Measurements from ENCODE around the gene TMEM62.
A peak's percentile ranks its signal among the peaks of the same experiment; 100 is the strongest.

The TMEM62 gene

DNA sequence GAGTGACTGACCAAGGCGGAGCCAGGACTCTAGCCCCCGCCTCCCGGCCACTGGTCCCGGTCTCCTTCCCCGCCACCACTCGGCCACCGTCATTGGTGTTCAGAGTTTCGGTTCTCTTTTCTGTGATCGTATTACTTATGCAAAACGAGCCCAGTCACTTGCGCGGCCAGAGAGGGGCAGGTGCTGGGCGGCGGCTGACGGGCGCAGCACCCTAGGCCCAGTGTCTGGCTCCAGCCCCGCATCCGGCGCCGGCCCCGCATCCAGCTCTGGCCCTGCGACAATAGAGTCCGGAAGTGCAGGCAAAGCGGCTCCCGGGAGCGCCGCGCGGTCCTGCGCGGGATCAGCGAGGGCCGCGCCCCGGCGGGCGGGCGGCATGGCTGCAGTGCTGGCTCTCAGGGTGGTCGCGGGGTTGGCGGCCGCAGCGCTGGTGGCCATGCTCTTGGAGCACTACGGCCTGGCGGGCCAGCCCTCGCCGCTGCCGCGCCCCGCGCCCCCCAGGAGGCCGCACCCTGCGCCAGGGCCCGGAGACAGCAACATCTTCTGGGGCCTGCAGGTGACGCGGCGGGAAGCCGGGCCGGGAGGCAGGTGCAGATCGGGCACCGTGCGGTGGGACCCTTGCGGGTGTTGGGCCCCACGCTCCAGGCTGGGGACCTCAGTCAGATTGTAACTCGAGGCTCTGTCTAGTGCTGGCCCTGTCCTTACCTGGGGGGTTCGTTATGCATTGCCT, at the start of gene TMEM62:
Gene TMEM62 (plus strand): TSS at position 157 of the 727 bp plus-strand sequence. CDS start 217 bp downstream, at position 374.
- DNase-seq: peak; percentile 49

DNA sequence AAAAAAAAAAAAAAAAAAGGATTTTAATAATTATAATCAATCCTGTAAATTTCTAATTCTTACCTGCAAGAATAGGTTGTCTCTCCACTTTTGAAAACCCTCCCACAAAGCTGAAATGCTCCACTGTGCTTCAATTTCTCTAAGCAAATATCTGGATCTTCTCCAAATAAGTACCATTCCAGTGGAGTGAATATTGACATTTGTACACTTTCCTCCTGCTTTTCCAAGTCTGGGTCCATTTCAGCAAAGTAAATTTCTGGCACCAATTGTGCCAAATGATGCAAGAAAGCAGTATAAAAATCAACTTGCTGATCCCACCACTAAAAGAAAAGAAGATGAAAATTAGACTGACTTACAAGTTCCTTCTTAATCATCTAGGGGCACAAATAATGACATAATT, 47.5 kb upstream of the TMEM62 start:
- DNase-seq: no peak

DNA sequence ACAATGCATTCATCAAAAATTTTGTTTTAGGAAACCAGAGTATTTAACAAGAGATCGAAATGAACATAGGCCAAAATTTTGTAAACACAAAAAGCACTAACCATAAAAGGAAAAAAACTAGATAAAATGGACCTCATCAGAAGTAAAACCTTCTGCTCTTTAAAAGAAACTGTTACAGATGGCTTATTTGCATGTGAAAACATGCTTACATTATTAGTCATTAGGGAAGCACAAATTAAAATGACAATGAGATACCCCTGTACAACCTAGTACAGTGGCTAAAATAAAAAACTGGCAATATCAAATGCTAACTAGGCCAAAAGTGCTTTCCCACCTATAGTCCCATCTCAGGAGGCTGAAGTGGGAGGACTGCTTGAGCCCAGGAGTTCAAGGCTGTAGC, 46.8 kb upstream of the TMEM62 start:
- peak; percentile 36 for DNase-seq

DNA sequence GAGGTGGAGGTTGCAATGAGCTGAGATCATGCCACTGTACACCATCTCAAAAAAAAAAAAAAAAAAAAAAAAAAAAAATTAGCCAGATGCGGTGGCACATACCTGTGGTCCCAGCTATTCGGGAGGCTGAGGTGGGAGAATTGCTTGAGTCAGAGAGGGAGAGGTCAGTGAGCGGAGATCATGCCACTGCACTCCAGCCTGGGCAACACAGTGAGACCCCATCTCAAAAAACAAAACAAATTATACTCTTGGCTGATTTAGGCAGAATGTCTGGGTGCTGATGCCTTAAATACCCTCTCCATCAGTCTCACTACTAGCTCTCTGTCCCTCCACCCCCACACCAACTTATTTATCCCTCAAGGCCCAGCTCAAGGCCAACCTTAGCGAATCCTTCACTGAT, 41.5 kb upstream of the TMEM62 start:
- DNase-seq: no peak

DNA sequence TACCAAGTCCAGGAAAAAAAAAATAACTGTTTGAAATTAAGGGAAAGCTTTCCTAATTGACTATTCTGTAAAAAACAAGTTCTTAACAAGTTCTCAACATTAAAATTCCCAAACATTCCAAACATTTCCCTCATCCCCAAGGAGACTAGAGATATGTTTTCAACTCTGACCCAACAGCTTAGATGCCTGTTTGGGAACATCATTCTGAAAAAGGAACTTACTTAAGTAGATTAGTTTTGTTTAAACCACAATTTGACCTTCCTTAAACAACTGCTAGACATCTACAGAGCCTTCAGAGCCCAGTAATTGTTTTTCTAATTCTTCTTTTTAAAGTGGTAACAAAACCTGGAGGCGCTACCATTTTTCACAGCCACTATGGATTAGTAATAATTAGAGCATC, 40.4 kb upstream of the TMEM62 start:
- peak; percentile 68 for DNase-seq

DNA sequence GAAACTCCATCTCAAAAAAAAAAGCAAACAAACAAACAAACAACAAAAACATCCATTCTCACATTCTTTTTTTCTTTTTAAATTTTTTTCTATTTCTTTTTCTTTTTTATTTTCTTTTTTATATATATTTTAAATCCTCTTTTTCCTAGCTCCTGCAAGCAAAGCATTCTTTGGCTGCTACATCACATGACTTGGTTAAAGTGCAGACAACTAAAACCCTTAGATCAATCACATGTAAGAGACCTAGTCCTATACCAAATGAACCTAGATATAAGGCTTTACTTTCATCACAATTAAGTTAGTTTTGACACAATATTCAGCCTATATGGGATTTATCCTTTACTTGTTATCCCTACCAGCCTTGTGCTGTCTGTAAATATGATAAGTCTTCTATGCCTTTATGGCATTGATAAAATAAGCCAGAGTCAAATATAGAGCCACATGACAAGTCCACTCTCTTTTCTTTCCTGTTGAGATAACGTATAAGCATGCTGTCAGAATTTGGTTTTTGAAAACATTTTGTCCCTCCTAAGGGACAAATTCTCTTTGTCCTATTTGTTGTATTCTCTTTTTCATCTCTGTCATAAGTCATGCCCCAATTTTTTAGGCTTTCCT, 38.9 kb upstream of the TMEM62 start:
- DNase-seq: no peak

DNA sequence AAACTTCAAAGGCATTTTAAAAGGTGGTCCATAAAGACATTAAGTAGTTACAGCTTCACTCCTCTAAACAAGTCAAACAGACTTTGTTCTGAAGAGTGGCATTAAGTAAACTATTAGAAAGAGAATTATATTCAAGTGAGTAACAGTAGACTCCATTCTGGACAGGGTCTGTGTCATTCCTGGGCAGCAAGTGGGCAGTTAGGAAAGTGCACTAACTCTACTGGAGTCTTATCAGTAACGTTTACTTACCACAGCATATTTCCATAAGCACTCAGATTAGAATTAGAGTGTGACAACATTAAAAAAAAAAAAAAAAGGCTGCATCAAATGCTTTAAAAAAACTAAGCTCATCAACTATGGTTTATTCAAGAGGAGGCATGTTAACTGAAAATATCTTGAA, 38.1 kb upstream of the TMEM62 start:
- DNase-seq: no peak

DNA sequence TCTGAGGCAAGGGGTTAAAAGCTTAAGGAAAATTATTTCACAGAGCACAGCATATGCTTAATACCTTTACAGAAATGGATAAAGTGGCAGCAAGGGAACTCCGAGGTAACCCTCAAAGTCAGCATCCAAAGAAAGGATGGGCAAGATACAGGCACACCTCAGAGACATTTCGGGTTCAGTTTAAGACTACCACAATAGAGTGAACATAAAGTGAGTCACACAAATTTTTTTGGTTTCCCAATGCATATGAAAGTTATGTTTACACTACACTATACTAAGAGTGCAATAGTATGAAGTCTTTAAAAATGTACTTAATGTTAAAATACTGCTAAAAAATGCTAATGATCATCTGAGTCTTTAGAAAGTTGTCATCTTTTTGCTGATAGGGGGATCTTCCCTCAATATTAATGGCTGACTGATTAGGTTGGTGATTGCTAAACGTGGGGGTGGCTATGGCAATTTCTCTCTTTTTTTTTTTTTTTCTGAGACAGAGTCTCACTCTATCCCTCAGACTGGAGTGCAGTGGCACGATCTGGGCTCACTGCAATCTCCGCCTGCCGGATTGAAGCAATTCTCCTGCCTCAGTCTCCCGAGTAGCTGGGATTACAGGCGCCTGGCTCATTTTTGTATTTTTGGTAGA, 37.6 kb upstream of the TMEM62 start:
- DNase-seq: peak; percentile 71

DNA sequence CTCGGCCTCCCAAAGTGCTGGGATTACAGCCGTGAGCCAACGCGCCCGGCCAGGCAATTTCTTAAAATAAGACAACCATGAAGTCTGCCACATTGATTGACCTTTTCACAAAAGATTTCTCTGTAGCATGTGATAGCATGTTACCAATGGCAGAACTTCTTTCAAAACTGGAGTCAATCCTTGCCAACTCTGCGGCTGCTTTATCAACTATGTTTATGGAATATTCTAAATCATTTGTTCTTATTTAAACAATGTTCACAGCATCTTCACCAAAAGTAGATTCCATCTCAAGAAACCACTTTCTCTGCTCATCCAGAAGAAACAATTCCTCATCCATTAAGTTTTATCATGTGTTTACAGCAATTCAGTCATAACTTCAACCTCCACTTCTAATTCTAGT, 37.0 kb upstream of the TMEM62 start:
- DNase-seq: no peak

DNA sequence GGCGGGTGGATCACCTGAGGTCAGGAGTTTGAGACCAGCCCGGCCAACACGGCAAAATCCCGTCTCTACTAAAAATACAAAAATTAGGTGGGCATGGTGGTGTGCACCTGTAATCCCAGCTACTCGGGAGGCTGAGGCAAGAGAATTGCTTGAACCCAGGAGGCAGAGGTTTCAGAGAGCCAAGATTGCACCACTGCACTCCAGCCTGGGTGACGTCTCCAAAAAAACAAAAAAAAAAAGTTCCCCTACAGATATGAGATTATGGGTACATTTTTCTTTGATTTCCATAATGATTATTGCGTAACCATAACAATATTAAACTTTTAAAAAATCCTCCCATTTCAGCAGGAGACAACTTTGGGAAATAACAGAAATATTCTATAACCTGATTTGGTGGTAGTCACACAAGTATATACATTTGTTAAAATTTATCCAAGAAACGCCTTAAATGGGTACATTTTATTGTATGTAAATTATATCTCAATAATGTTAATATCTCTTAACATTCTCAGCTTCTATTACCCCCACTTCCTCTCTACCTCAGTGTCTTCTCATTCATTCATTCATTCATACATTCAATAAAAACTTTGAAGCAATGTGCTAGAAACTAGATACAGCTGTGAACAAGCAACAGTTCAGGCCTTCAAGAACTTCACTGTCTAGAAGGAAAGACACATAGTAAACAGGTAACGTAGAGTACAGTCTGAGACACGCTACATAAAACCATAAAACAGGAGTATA, 34.1 kb upstream of the TMEM62 start:
- no peak for DNase-seq

DNA sequence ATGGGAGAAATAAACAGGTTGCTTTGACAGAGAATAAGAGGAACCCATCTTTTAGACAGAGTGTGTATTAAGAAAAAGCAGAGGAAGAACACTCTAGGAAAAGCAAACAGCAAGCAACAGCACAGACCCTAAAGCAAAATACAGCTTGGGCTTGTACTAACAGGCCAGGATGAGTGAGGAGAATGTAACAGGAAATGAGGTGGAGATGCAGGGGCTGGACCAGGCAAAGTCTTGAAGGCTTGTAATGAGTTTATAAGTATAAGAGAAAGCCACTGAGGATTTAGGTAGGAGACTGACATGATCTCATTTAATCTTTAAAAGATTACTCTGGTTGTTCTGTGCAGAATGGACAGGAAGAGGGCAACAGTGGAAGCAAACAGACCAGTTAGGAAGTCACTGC, 32.4 kb upstream of the TMEM62 start:
- DNase-seq: no peak

DNA sequence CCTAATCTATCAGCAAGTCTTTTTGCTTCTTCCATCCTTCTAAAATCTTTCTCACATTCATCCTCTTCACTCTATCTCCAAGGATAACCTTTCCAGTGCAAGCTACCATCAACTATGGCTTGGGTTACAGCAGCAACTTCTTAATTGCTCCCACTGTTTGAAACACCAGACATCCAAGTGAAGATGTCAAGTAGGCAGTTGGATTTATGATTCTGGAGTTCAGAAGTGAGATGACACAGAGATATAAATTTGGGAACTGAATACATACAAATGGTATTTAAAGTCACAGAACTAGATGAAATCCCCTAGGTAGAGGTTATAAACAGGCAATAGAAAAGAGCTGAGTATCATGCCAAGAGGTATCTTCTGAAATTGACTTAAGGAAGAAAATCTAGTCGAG, 31.2 kb upstream of the TMEM62 start:
- DNase-seq: no peak

DNA sequence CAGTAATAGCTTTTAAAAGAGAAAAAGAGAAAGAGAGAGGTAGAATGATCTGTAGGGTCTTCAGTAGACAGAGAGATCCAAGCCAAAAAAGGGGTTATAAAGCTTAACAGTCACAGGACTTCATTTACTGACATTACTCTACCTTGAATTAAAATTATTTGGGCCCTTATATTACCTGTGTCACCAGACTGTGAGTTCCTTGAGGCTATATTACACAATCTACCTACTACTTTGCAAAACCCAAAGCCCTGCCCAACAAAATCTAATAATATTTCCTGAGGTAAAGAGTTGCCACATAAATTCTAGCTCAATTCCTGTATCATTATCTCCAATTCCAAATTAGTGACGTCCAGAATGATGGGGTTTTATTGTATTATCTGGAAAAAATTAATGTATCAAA, 29.5 kb upstream of the TMEM62 start:
- no peak for DNase-seq

DNA sequence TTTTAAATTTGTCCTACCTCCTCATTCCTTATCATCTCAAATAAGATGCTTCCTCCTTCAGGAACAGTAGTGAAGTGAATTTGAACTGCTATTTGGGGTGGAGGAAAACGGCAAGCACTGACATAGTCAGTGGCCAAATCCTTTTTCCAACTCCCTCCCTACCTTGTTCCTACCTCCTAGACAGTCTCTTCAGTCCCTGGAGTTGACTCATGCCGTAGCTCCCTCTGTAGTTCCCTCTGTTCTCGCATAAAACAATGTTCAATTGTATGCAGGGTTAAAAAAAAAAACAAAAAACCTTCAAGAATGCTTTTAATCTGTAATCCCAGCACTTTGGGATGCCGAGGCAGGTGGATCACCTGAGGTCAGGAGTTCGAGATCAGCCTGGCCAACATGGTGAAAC, 29.0 kb upstream of the TMEM62 start:
- DNase-seq: no peak

DNA sequence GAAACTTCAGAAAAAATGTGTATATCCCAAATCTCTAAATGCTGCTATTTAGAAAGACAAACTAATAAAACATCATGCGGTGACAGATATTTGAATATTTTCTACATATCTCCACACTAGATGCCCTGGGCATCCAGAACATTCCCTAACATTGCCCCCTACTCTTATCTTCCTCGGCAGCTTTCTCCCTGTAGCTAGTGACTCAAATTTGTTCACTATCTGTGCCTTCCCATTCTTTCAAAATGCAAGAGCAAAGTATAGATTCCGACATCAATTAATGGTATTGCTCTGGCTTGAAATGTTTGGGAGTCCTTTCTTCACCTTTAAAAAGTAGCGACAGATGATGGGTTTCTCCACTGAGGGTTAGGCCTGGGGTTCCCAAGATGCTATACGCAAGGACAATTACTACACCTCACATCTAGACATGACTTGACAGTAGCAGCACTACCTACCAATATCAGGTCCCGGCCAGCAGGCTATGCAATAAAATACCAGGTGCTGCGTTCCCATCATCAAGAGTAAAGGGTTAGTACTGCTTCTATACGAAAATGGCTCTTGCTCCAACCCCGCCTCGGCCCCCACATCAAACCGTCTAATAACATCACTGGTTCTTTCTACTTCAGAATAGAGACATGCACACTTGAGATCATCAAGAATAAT, 28.2 kb upstream of the TMEM62 start:
- DNase-seq: no peak

DNA sequence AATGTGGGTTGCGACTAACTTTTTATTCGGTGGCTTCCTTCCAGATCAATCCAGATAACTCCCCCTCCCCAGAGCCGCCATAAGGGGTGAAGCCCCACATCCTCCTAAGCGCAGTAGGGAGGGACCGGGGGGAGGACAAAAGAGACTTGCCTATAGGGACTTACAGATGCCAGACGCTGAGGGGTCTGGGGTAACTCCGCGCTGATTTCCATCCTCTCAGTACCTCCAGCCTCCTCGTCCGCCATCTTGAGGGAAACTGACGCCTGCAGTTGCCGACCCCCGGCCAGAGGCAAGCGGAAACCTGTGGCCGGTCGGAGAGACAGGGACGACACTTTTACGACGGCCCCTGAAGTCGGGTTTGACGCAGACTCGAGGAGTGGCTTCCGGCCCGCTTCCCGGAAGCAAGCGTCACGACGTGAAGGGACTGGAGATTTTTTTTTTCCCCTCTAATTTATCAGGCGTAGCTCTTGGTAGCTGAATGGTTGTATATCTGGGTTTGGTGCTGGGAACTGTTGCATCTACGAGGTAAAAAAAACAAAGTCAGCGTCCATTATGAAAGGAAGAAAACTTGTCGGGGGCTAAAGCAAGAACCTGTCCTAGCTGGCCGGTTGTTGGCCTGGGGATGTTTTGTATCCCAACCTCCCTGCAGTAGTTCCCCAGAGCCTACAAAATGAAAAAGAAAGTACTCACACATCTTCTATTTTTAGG, 27.5 kb upstream of the TMEM62 start, which contains the start of gene UBR1:
Gene UBR1 (minus strand): TSS at position 261 of the 708 bp plus-strand sequence. CDS start 16 bp downstream, at position 245.
- DNase-seq: peak; percentile 89

DNA sequence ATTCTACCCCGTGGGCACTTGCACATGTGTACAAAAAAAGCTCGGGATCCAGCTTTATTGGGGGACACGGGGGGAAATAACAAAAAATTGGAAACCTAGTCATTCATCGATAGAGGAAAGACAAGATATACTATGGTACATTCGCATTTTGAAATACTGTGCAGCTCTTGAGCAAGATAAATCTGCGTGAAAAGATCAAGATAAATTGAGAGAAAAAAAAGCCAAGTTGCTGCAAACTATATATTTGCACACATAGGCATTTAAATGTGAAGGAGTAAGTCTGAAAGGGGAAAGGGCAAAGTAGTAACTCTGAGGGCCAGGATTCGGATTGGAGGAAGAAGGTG, 26.9 kb upstream of the TMEM62 start:
- no peak for DNase-seq

DNA sequence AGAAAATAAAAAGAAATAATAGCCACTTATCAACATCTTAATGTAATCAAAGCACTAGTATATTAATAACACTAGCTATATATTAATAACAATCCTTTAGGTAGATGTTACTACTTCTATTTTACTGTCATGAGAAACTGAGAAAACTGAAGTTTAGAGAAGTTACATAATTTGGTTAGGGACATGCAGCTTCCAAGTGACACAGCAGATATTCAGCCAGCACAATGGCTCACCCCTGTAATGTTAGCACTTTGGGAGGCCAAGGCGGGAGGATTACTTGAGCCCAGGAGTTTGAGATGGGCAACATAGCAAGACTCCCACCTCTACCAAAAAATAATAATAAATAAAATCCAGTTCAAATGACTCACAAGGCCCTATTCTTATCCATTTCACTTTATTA, 25.6 kb upstream of the TMEM62 start:
- no peak for DNase-seq

DNA sequence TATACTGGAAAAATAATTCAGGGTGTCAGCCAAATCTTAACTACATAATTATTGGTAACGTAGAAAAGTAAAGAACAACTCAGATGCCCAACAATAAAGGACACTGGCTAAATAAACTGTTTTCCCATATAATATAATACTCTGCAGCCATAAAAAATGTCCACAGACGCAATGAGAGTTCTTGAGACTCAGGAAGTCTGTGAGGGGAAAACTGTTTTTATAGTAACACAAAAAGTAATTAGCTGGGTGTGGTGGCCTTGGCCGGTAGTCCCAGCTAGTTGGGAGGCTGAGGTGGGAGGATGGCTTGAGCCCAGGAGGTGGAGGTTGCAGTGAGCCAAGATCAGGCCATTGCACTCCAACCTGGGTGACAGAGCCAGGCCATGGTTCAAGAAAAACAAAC, 22.0 kb upstream of the TMEM62 start:
- DNase-seq: no peak

DNA sequence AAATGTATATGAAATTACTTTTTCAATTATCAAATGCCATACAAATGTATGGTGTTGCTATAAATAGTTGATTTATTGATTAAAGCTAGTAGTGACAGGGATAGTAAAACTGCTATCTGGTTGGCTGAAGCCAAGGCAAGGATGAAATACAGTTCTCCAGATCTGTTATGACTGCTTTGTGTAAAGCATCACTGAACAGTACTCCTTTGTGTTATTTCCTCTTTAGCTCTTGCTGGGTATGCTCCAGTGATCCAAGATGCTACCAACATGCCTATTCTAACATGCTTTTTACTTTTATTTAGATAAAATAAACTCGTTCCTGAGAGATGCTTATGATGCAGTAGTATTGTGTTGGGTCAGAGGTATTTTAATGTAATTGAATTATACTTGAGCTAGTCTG, 15.1 kb upstream of the TMEM62 start:
- no peak for DNase-seq

DNA sequence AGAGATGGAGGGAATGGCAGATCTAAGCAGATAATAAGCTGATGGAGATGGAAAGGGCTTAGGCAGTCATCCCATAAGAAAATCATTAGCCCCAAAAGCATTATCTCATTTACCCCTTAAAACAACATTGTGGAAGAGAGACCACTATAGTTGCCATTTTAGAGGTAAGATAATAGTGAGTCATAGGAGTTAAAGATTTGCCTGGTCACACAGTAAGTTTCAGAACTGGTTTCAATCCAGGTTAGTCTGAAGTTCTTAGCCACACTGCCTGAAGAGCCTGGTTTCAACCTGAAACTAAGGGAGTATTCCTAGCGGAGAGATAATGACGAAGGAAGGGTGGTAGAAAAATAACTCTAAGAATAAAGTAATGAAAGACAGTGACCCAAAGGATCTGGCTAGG, 14.6 kb upstream of the TMEM62 start:
- DNase-seq: no peak

DNA sequence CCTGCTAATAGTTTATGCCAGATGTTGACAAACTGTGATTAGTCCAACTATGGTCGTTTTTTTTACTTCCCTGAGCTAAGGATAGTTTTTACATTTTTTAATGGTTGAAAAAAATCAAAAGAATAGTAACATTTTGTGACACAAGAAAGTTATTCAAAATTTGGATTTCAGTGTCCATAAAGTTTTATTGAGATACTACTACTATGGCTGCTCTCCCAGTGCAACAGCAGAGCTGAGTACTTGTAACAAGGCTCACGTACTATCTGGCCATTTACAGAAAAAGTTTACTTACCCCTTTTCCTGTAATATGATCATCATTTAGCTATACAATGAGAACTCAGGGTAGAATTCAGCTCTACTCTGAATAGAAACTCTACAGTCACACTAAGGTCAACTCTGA, 11.5 kb upstream of the TMEM62 start:
- DNase-seq: no peak
